Kidney (tissue), 14 donors: ENCODE data around the gene DPPA3. TPM values are rescaled to one million over a fixed set of nuclear protein-coding genes. Genes with fewer than 3 reads are reported as not detected.

Experiments
- DNase-seq, 5 donors: peaks; one replicate each; pipeline ENCODE4 v3.0.0-alpha.2; 2013 to 2020
- FAIRE-seq: peaks from 2 replicates; lab custom pipeline; 2012; peaks lifted over from hg19 to GRCh38; lab: Jason Lieb, UNC
- H3K27ac ChIP-seq, 2 donors: one replicate each; pipeline ENCODE4 v1.7.0; 2013; ENCODE audit warnings: low read depth in 2 of 2, low read length in 2 of 2, inconsistent platforms in 1 of 2
- H3K27me3 ChIP-seq: one replicate; pipeline ENCODE4 v1.7.1; 2013; ENCODE audit warnings: low read length, inconsistent platforms; ENCODE audit not compliant: control insufficient read depth, insufficient read depth
- H3K36me3 ChIP-seq, 3 donors: one replicate each; pipeline versions ENCODE4 v1.7.0 to v1.7.1; 2013; ENCODE audit warnings: low read length in 3 of 3, control low read depth in 1 of 3, inconsistent platforms in 1 of 3; ENCODE audit not compliant: insufficient read depth in 3 of 3, control insufficient read depth in 2 of 3
- H3K4me1 ChIP-seq, 3 donors: one replicate each; pipeline versions ENCODE4 v1.7.0 to v1.7.1; 2013; ENCODE audit warnings: low read length in 3 of 3, inconsistent platforms in 1 of 3, low read depth in 1 of 3; ENCODE audit not compliant: control insufficient read depth in 2 of 3, insufficient read depth in 2 of 3
- H3K4me3 ChIP-seq, 3 donors: one replicate each; pipeline versions ENCODE4 v1.7.0 to v1.8.1; 2013; ENCODE audit warnings: low read length in 3 of 3, control low read depth in 1 of 3, inconsistent platforms in 1 of 3
- H3K9ac ChIP-seq, 3 donors: one replicate each; pipeline versions ENCODE4 v1.7.0 to v1.7.1; 2013; ENCODE audit warnings: low read length in 3 of 3, control low read depth in 1 of 3, inconsistent platforms in 1 of 3
- H3K9me3 ChIP-seq, 3 donors: one replicate each; pipeline versions ENCODE4 v1.7.0 to v1.7.1; 2013; ENCODE audit warnings: low read length in 3 of 3, control low read depth in 1 of 3, inconsistent platforms in 1 of 3; ENCODE audit not compliant: control insufficient read depth in 2 of 3, insufficient read depth in 1 of 3
- CTCF ChIP-seq: IDR thresholded peaks from 3 replicates; pipeline ENCODE4 v1.5.1; 2012; ENCODE audit warnings: mild to moderate bottlenecking, moderate library complexity, borderline replicate concordance; ENCODE audit not compliant: insufficient read depth; ENCODE audit errors: extremely low read depth
- intact Hi-C: fragments of 100-400 bp; cut with DNase I; formaldehyde crosslinking; loops from one replicate; pipeline ENCODE4 v1.11.1; 2022
- polyA plus RNA-seq: library from polyadenylated mRNA; stranded (reverse); fragments of 350-450 nt; fragmentation: Illumina TruSeq; extraction: RNeasy Lipid Tissue Mini Kit (QIAGEN cat#74804); gene quantifications from one replicate; pipeline ENCODE4 v1.2.3, GENCODE V29; 2014; ENCODE audit warnings: low read depth, low replicate concordance; ENCODE audit not compliant: insufficient read depth
- total RNA-seq: library from RNA; stranded (reverse); fragmentation: NEBNext Ultra II Directional; extraction: Animal tissue kit (Norgen Biotek cat#: 25700); gene quantifications from one replicate; pipeline ENCODE4 v1.2.1, GENCODE V29; 2021
- donor health status: control.
- donor health status: control.
- donor health status: control.
- donor health status: control.
- donor health status: control.
- donor health status: DM: yes; HTN: yes; CAD: no.
- donor health status: Normal renal cell carcinoma (clear cell type).

The DPPA3 gene
- total and polyA plus RNA-seq, 2 donors from 2014 or later: not detected

- no peaks in the 10 kb centered on the region for H3K36me3 ChIP-seq
- DNase-seq (no peak), FAIRE-seq (no peak)
- TF ChIP-seq CTCF: no peak
- no peak overlapping the region for H3K27ac ChIP-seq
- H3K27me3 ChIP-seq: no peaks in the 10 kb centered on the region
- H3K9me3 ChIP-seq: no peaks in the 10 kb centered on the region
- intact Hi-C loops: no loop called here
- H3K4me3 ChIP-seq: no peak overlapping the region
- no peak overlapping the region for H3K9ac ChIP-seq
- no peaks in the 10 kb centered on the region for H3K4me1 ChIP-seq
Observed at GRCh38 chr12:7756993-7757392, 45.8 kb downstream of the DPPA3 start.

- Histone ChIP-seq H3K27ac (no peak overlapping the region), H3K27me3 (no peaks in the 10 kb centered on the region), H3K4me1 (no peaks in the 10 kb centered on the region), H3K36me3 (no peaks in the 10 kb centered on the region), H3K9me3 (no peaks in the 10 kb centered on the region), H3K4me3 (no peak overlapping the region), H3K9ac (no peak overlapping the region)
- no peak for TF ChIP-seq CTCF
- DNase-seq: no peak
- no peak for FAIRE-seq
- intact Hi-C loops: no loop called here
Observed at GRCh38 chr12:7758766-7759140, 47.5 kb downstream of the DPPA3 start.

Other genes with a start within 250 kb of the DPPA3 start
- 329 TPM for gene CD163, start 207.7 kb upstream of the DPPA3 start, total RNA-seq
- gene CD163, start 207.7 kb upstream of the DPPA3 start, polyA plus RNA-seq: 22.8 TPM
- not detected for gene APOBEC1, start 45.5 kb upstream of the DPPA3 start, total RNA-seq
- gene APOBEC1, start 45.5 kb upstream of the DPPA3 start, polyA plus RNA-seq: not detected
- 0.66 TPM for gene GDF3, start 15.7 kb upstream of the DPPA3 start, total RNA-seq
- 1.6 TPM for gene GDF3, start 15.7 kb upstream of the DPPA3 start, polyA plus RNA-seq
- gene CLEC4C, start 35.9 kb downstream of the DPPA3 start, total RNA-seq: not detected
- not detected for gene CLEC4C, start 35.9 kb downstream of the DPPA3 start, polyA plus RNA-seq
- not detected for gene NANOGNB, start 53.8 kb downstream of the DPPA3 start, total RNA-seq
- not detected for gene NANOGNB, start 53.8 kb downstream of the DPPA3 start, polyA plus RNA-seq
- gene NANOG, start 78.0 kb downstream of the DPPA3 start, total RNA-seq: 0.16 TPM
- gene NANOG, start 78.0 kb downstream of the DPPA3 start, polyA plus RNA-seq: not detected
- gene SLC2A14, start 161.5 kb downstream of the DPPA3 start, total RNA-seq: not detected
- gene SLC2A14, start 161.5 kb downstream of the DPPA3 start, polyA plus RNA-seq: not detected
- 40.4 TPM for gene SLC2A3, start 224.8 kb downstream of the DPPA3 start, total RNA-seq
- 12.1 TPM for gene SLC2A3, start 224.8 kb downstream of the DPPA3 start, polyA plus RNA-seq